Fibroblast of the conjunctiva (primary cell): ENCODE measurements around the gene PLEKHA6.
A peak's percentile ranks its signal among the peaks of the same experiment; 100 is the strongest.
"Not testable (repeated sequence)": the region's sequence is repeated elsewhere in the genome, so short reads cannot be mapped to it uniquely, and the experiment has no call there.

Experiments
- DNase-seq: peaks from one replicate; pipeline ENCODE4 v3.0.0-alpha.2; 2010; ENCODE audit warnings: low read depth

Gene PLEKHA6

DNA sequence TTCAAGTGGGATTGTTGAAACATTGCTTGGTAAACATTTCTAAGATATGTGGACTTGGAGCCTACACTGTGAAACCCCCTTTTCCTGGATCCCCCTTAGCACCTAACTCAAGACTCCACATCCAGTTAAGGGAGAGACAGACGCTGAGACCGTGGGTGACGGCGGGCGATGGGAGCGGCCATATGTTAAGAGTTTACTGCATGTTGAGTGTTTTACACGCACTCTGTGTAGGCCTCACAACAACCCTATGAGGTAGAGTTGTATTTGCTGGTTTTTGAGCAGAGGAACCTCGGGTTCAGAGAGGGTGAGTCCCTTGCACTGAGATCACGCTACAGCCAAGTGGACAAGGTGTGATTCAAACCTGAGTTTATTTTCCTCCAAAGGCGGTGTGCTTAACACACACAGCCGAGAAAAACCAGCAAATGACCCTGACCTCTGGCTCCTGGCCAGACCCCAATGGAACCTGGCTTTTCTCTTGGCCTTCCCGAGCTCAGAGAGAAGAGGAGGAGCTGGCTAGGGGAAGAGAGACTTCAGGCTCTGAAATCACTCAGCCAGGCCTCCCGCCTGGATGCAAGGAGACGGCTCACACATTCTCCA lies 99.0 kb downstream of the PLEKHA6 start:
- DNase-seq = no peak

DNA sequence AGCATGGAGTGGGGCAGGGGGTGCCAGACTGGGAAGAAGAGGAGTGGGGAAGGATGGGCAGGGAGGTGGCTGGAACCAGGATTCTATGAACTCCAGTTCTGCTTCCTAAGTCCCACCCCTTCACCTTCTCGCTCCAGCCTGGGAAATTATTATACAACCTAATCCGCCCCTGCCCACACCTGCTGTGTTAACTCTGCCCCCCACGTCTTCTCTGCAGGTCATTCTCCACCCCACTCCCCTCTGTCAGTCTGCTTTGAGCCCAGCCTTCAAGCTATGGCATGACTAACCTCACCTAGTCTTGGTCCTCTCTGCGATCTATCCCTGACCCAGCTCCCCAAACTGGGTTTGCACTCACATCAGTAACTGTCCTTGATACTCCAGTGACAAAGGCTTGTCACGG lies 99.9 kb downstream of the PLEKHA6 start:
- no peak for DNase-seq

DNA sequence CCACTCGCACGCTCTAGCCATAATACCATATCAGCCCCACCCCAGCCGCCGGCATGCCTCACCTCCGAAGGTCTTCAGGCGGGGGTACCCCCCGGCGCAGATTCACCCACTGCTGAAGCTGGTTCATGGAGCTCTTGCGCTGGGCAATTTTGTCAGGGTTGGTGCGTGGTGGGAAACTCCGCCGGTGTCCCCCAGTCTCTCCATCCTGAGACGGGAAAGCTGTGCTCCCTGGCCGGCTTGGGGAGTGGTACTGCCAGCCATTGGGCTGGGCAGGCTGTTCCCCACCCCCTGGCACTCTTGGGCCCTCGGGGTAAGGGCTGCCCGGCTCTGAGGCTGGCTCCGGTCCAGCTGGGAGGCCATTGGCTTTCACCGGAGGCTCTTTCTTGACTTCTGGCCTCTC lies 100.5 kb downstream of the PLEKHA6 start:
- no peak for DNase-seq

DNA sequence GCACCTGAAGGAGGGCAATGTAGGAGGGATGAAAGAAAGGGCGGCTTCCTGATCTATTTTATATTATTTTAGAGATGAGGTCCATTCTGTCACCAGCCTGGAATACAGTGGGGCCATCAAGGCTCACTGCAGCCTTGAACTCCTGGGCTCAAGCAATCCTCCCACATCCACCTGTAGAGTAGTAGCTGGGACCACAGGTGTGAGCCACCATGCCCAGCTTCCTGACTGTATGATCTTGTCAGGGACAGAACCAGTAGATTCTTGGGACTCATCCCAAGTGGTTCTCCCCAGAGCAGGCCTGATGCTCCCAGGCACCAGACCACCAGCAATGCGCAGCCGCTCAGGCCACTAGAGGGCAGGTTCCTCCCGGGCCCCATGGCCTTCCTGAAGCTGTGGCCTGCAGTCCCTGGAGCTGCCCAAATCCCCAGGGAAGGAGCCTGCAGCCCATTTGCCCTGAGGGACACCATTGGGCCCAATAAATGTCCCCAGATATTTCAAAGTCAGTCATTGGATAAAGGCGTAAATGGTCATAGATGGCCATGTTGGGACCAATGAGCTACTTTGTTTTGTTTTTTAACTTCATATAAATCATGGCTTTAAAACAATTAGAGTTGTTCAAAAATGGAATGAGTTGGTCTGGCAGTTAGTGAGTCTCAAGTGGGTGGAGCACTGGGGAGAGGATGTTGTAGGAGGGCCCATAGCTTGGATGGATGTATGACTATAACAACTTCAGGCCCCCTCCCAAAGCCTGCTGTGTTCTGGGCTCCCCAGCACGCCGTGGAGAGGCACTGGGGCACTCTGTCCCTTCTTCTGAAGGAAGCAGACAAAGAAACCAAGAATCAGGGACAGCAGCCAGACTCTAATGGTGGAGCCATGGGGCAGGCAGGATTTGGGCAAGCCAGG lies 101.3 kb downstream of the PLEKHA6 start:
- peak; percentile 20 for DNase-seq

DNA sequence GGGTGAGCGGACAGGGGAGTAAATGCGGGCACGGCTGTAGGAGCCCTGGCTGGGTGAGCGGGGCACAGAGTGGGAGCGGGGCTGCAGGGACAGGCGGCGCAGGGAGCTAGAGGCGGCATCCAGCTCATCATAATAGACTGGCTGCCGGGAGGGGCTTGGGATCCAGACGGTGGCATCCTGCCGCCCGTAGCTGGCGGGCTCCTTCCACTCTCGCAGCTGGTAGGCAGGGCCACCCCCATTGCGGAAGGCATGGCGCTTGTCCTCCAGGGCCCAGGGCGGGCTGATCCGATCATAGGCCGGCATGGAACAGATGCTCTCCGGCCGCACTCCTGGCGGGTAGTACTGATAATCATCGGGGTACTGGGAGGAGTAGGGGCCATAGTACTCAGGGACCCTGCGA lies 102.3 kb downstream of the PLEKHA6 start:
- no peak for DNase-seq

DNA sequence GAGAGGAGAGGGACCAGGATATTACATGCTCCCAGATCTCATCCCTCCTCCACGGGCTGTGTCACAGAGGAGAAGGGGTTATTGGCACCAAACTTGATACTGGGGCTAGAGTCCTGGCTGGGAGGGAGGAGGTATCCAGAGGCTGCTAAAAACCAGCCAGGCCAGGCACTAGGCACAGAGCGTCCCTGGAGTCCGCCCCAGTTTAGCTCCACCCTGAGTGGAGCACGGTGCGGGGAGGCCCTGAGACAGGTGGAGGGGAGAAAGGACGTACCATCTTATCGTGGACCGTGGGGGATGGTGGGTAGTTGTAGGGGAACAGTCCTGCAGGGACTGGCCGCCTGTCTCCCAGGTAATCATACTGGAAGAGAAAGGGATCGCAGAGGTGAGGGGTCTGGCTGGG lies 103.2 kb downstream of the PLEKHA6 start:
- DNase-seq = no peak

DNA sequence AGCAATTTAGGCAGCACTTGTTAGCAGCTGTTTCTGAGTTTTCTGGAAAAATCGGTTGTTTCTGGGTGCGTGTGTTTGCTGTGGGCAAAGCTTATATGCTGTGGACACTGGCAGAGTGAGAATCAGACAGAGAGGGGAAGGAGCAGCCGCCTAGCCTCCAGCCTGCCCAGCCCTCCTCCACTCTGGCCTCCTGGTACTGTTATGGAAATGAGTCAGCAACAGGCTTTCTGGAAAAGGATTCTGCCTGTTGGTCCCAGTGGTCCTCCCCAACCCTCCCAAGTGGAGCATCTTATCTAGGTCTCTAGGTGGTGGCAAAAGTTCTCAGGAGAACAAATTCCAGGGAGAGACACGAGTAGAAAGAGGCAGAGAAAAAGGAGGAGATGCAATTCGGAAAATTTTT lies 103.8 kb downstream of the PLEKHA6 start:
- no peak for DNase-seq

DNA sequence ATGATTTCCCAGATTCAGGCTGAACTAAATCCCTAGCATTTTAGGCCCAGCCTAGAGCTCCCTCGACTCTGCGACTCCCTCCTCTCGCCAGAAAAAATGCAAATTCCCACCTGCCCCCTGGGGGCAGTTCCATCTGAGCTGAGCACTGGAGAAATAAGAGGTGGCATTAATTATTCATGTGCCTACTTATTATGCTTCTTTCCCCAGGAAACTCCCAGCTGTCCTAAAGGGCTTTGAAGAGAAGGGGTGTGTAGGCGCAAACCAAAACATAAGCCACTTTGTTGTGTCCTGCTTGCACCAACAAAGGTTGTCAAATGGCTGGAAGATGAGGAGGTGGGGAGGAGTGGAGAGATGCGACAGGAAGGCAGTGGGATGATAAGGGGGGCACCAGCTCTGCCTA lies 104.5 kb downstream of the PLEKHA6 start:
- DNase-seq = no peak

DNA sequence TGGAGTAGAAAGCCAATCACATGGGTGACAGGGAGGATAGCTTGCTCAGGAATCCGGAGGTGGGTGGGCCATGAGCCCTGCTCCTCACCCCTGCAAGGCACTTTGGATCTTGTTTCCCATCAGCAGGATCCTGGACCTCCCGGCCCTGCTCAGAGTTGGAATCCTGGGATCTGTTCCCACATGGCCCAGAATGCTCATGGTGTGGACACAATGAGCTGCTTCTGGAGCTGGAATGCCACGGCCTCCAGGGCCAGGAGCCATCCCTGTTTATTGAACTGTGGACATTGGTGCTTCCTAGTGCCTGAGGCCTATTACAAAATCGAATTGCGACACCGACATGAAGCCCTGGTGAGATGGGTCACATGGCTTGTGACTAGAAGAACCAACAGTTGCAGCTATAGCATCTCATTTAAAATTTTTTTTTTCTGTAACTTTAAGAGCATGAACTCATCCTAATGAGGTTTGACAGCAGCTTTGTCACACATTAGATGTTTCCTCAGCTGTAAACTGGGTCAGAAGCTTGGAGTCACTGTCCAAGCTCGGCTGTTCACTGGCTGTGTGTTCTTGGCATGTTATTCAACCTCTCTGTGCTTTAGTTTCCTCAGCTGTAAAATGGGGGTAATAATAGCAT lies 105.6 kb downstream of the PLEKHA6 start:
- DNase-seq = peak; percentile 28

DNA sequence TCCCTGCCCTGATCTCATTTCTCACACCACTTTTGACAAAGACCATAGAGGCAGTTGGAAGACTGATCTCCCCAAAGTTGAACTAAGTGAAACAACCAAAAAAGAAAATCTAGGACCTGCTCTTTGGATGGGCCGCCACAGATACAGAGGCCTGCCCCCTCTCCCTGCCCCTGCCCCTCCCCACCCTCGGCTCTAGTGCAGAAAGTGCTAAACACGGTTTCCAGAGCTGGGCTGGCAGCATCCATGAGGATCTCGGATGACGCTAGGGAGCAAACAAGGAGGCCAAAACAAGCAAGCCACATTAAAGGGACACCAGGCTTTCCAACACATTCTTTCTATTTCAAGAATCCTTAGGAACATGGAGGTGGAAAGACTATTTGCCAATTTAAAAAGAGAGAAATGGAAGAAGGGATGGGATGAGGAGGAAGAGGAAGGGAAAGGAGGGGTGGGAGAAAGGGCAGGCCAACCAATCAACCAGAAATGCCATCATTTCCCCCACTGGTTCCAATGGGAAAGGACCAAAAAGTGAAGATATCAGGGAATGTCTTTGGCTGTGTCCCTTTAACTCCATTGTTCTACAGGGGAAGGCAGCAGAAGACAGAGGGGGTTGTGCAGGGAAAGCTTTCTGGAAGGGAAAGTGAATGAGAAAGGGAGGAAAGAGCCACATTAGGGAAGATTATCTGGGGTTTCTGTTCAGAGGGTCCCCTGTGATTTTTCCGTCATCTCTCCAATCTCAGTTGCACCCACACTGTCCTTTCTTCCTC lies 107.6 kb downstream of the PLEKHA6 start:
- DNase-seq = no peak

DNA sequence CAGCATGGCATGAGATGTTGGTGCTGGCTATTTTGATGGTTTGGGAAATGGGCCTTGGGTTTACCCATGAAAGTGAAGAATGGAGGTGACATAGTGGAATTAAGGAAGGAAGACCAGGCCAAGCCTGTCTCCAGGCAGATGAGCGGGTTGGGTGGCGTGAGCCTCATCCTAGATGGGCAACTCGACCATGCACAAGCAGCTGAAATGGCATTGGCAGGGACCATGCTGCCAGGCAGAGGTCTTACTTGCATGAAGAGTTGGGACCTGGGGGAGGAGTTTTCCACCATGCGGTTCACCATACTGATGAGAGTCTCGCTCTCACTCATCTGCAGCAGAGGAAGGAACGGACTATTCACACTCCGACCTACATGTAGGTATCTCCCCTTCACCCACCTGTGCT lies 108.4 kb downstream of the PLEKHA6 start:
- no peak for DNase-seq

DNA sequence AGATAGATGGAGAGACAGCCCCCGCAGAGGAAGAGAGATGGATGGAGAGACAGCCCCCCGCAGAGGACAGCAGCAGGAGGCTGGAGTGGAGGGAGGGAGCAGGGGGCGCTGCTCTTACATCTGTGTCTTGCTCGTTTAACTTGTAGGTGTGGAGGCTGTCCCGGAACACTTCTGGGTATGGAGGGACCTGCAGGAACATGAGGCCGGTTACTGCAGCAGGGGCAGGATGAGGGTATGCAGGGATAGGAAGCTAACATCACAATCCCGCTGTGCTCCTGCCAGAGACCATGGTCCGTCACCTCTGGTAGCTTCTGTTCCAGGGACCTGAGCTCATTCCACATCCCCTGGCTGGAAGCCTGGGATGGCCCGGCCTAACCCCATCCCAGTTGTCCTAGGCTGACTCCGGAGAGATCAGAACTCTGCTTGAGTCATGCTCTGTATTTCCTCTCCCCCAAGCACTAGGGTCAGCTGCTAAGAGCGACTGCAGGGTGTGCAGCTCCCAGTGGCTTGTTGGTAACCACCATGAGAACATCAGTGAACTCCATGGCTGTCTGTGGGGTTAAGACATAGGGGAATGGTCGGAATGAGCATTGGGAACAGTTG lies 109.2 kb downstream of the PLEKHA6 start:
- DNase-seq = no peak

DNA sequence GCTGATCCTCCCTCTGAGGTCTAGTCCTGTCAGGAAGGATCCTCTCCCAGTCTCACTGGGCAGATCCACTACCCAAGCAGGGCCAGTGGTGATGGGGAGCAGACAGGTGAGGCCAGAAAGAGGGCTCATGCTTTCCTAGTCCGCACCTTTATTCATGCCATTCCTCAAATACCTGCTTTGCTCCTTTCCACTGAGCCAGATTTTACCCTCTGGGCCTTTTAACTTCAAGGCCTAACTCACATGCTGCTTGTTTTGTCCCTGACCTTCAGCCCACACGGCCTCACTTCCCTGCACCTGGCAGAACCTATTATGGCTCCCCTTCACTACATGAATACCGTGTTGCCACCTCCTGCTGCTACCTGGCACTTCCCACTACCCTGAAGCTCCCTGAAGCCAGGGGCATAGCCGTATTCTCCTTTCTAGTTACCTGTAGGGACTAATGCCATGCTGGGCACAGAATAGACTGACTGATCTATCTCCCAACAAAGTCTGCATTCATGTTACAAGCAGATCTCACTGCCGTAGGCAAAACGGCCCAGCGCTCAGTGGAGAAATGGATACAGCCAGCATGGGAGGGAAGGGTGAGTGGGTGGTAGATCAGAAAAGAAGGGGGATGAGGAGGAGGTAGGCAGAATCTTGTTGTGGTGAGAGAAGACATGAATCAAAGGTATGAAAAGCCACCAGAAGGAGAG lies 109.8 kb downstream of the PLEKHA6 start:
- no peak for DNase-seq

DNA sequence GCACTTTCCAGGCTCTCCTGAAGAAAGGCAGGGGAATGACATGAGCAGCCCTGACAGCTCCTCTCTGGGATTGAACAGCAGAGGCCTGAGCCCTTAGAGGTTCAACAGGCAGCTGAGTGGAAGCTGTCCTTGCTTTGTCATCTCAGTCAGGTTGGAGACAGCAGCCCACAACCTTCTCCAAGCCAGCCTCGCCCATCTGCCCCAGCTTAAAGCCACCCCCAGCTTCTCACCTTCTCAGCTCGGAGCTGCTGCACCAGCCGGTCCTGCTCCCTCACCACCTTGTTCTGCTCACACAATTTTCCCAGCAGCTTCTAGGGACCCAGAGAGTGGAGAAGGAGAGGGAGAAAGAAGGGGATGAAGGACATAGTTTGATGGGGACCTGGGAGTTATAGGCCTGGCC lies 110.8 kb downstream of the PLEKHA6 start:
- no peak for DNase-seq

DNA sequence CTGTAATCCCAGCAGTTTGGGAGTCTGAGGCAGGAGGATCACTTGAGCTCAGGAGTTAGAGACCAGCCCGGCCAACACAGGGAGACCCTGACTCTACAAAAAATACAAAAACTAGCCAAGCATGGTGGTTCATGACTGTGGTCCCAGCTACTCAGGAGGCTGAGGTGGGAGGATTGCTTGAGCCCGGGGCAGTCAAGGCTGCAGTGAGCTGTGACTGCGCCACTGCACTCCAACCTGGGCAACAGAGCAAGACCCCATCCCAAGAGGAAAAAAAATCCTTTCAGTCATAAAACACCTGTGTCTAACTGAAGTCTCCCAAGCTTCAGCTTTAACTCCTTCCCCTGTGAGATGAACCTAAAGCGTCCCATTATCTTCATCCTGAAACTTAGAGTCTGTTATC lies 112.9 kb downstream of the PLEKHA6 start:
- DNase-seq = no peak

DNA sequence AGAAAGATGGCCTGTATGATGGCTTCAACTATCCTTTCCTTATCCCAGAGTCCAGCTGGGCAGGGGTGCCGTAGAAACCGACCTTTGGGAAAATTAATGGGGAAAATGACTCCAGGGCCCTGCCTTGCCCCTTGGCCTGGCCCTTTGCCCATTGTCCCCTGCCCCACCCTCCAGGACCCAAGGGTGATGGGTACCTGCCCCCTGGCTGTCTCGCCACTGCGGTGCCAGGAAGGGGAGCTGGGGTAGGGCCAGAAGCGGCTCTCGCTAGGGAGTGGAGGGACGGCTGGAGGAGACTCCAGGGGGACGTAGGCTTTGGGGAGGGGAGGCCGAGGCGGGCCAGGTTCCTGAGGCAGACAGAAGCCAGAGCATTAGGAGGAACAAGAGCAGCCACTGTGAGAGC lies 116.8 kb downstream of the PLEKHA6 start:
- DNase-seq = no peak

DNA sequence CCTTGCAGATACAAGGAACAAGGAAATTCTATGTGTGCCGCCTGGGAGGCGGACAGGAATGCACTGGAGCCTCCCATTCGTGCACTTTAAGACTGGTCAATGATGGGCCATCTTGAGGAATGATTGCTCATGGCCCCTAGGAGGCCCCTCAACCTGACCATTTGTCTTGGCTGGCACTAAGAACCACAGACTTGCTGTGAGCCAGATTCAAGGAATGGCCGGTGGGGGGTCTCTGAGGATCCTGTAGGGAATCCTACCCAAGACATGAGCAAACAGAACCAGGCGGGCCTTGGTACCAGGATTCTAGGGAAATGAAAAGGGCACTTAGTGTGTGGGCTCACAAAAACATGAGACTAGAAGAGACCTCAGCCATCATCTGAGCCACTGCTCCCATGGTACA lies 117.8 kb downstream of the PLEKHA6 start:
- no peak for DNase-seq

DNA sequence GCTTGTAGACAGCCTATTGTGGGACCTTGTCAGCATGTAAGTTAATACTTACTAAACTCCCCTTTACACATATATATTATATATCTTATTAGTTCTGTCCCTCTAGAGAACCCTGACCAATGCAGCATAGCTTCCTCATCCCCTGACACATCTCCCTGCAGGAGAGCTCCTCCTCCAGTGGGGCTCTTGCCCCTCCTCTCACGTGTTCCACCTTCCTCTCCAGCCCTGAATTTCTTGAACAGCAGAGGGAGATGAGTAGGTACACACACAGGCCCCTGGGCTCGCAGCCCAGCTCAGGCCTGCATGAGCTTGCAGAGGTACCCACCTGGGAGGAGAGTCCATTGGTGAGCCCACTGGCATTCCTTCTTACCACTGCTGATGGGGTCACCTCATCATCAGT lies 118.7 kb downstream of the PLEKHA6 start:
- no peak for DNase-seq

DNA sequence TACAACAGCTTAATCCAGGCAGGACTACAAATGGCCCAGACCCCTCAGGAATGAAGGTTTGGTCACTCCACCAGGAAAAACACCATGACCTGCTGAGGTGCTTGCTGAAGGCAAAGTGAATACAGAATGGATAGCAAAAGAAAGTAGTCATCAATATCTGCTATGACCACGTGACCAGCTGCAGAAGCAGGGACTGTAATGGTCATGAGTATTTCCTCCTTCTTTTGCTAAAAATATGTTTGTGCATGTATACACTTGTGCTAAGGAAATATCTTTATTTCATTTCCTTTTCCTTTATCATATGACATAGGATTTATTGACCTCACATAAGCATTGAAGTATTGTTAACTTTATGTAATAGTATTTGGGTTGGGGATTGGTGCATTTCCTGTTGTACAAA lies 119.5 kb downstream of the PLEKHA6 start:
- no peak for DNase-seq

DNA sequence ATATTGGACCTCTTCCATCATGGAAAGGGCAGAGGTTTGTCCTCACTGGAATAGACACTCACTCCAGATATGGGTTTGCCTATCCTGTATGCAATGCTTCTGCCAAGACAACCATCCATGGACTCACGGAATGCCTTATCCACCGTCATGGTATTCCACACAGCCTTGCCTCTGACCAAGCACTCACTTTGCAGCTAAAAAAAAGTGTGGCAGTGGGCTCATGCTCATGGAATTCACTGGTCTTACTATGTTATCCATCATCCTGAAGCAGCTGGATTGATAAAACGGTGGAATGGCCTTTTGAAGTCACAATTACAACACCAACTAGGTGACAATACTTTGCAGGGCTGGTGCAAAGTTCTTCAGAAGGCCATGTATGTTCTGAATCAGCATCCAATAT lies 120.3 kb downstream of the PLEKHA6 start:
- not testable (repeated sequence) for DNase-seq

DNA sequence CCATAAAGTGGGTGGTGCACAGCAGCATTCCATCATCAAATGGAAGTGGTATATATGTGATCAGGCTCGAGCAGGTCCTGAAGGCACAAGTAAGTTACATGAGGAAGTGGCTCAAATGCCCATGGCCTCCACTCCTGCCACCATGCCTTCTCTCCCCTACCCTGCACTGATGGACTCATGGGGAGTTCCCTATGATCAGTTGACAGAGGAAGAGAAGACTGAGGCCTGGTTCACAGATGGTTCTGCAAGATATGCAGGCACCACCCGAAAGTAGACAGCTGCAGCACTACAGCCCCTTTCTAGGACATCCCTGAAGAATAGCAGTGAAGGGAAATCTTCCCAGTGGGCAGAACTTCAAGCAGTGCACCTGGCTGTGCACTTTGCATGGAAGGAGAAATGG lies 121.2 kb downstream of the PLEKHA6 start:
- not testable (repeated sequence) for DNase-seq
